Fibroblast of lung (primary cell): ENCODE data around the gene NBEA.
A peak's percentile ranks its signal among the peaks of the same experiment; 100 is the strongest.

ENCODE experiments used
- CTCF ChIP-seq, 2 donors: IDR thresholded peaks in 1 of 2; conservative IDR thresholded peaks in 1 of 2; 1 replicate in 1 of 2; 2 replicates in 1 of 2; pipeline ENCODE4 v1.5.1; 2011 to 2012; ENCODE audit warnings: low read length in 2 of 2, control low read depth in 1 of 2, inconsistent platforms in 1 of 2, low read depth in 1 of 2, mild to moderate bottlenecking in 1 of 2
- EZH2 ChIP-seq: IDR thresholded peaks from 2 replicates; pipeline ENCODE4 v1.5.1; 2012; ENCODE audit warnings: low read length, control low read depth, mild to moderate bottlenecking; ENCODE audit errors: missing control alignments

DNA sequence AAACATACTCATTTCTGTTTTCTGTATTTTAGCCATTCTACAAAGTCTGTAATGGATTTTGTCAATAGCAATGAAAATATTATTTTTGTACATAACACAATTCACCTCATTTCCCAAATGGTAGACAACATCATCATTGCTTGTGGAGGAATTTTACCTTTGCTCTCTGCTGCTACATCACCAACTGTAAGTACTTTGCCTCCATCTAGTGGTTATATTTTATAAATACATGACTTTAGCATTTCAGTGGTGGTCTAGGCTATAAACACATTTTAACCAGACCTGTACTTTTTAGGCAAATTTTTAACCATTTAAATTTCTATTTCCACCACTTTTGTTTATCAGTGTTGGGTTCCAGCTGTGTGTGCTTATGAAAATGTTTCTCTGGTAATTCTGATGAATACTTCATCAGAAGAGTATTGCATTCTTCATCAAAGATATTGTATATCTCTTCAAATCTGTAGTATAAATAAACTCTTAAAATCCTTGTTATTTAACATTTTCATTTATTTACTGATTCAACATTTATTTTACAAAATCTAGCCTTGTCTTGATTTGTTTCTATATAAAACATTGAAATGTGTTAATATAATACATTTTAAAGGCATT, 222.4 kb downstream of the NBEA start:
- no peak for TF ChIP-seq EZH2
- TF ChIP-seq CTCF (conservative IDR thresholded peaks at IDR 0.05 in 1 of 2, IDR thresholded peaks at IDR 0.05 in 1 of 2; ENCODE audit: low read depth in 1 of 2, low read length in 2 of 2): peak; percentile 54 to 60
